ENCODE results near the gene KRT84.
"Not testable (repeated sequence)": the region's sequence is repeated elsewhere in the genome, so short reads cannot be mapped to it uniquely, and the experiment has no call there.

Gene KRT84

DNA sequence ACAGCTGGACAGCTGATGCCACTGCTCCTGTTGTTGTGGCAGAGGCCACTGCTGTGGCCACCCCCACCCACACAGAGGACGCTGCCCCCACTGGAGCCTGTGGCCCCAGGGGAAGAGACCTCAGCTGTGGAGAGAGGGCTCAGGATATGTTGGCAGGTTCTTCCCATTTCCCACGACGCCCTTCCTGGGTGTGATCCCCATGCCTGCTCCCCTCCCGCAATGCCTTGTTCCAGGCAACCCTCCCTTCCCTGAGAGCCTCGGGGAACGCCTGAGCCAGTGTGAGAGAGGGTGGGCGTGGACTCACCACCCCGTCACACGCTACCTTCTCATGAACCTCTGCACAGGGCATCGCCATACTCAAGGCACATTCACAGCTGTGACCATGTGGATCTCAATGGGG is 26.4 kb upstream of the KRT84 start:
- no peak for DNase-seq

DNA sequence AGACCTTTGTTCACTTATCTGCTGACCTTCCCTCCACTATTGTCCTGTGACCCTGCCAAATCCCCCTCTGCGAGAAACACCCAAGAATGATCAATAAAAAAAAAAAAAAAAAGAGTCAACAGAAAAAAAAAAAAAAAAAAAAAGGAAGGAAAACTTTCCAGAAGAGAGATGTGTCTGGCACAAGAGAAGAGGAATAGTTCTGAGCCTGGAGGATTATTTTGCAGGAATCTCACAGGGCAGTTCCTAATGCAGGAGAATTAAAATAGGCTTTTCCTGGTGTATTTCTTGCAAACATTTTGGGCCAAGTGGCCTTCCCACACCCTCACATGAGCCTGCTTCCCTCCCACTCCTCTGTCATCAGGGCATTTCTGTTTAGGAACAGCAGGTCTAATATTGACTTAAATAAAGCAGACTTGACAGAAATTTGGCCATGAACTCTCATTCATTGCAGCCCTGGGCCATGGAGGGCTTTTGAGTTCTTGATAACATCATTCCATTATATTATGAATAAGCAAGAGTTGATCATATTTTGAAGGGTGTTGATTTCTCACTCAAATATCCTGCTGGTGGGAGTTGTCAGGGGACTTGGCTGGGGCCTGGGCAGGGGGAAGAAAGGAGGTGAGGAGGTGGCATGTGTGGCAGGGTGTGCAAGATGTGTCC is 25.3 kb upstream of the KRT84 start:
- DNase-seq: not testable (repeated sequence)

GRCh38 chr12:52407918-52408317 is 22.5 kb upstream of the KRT84 start:
- no peak for DNase-seq

- no peak for DNase-seq
These were observed 20.5 kb upstream of the KRT84 start, which contains the start of gene KRT82 for GRCh38 chr12:52405922-52406385. Gene KRT82, minus strand, starts transcription at chr12:52406335. Its CDS starts 58 bp downstream, at chr12:52406277.

GRCh38 chr12:52404951-52405350 is 19.5 kb upstream of the KRT84 start:
- DNase-seq: no peak

DNA sequence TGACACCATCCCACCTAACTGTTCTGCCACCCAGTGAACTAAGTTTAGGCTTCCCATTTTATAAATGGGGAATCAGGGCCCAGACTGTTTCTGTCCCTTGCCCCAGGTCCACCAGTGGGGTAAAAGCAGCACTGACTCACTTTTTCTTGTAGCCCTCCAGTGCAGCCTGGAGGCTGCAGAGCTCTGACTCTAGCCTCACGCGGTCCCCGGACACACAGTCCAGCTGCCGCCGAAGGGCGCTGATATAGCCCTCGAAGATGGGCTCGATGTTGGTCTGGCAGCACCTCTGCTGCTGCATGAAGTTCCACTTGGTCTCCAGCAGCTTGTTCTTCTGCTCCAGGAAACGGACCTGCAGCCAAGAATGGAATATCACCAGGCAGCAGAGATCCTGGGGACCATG is 18.1 kb upstream of the KRT84 start:
- DNase-seq: no peak

DNA sequence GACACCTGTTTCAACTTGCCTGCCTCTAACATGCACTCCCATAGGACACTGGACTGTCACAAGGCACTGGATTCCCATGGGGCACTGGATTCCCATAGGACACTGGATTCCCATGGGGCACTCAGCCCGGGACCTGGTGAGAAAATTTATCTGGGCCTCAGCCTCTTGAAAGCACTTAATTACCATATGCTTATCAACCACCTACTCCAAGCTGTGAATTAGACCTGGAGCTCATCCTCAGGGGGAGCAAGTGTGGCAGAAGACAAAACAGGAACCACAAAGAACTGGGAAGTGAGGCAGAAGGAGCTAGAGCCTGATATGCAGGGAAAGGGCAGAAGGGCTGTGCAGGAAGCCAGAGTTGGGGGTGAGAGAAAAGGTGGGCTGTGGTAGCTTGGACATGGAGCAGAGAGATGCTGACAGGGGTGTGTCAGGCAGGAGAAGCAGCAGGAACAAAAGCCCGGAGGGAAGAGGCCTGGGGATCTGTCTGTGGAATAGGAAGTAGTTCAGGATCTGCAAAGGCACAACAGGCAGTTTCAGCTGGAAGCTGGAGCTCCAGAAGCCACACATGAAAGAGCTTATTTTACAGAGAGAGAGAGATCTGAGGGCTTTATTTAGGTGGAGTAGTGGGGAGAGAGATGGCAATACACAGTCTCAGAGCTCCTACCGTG is 17.6 kb upstream of the KRT84 start:
- DNase-seq: no peak

DNA sequence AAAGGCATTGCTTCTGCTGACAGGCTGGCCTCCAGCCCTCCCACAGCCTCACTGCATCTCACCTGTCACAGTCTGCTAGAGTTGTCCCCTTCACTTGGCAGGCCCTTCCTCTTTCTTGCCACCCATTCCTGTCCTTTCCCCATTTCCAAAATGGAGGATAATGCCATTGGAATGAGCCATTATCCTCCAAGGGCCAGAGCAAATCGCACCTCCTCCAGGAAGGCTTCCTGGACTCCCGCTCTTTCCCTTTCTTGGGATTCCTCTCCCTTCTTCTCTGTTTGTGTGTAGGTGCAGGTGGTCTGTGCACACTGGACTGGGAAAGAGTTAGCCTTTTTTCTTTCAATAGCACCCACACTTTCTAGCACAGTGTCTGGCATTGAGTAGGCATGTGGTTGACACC is 16.9 kb upstream of the KRT84 start:
- no peak for DNase-seq

DNA sequence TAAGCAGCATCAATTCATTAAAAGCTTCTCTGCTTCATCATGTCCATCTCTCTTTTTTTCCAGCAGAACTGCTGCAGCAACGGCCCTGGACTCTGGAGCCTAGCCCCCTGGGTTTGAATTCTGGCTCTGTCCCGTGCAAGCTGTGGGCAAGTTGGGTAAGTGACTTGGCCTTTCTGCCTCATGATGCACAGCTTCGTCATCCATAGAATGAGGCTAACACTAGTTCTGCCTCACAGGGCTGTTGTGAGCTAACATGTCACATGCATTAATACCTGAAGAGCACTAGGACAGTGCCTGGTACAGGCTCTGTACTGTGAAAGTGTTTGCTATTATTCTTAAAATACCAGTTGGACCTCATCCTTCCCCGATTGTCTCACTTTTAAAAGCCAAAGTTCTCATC is 16.5 kb upstream of the KRT84 start:
- no peak for DNase-seq

- DNase-seq: no peak
These were observed 16.1 kb upstream of the KRT84 start for GRCh38 chr12:52401526-52401925.

GRCh38 chr12:52400906-52401305 is 15.5 kb upstream of the KRT84 start:
- no peak for DNase-seq

DNA sequence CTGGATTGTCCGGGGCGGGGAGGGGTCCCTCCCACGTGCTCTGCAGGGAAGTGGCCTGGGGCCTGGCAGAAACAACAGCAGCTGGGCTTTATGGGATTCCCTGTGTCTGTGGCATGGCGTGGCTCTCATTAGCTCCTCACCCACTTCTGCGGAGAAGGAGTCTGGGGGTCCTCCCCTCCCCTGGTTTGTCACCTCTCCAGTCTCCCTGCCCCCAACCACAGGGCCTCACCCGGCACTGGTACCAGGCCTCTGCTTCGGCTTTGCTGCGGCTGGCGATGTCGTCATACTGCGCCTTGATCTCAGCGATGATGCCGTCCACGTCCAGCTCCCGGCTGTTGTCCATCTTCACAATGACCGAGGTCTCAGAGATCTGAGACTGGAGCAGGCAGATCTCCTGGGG is 14.3 kb upstream of the KRT84 start:
- DNase-seq: no peak

DNA sequence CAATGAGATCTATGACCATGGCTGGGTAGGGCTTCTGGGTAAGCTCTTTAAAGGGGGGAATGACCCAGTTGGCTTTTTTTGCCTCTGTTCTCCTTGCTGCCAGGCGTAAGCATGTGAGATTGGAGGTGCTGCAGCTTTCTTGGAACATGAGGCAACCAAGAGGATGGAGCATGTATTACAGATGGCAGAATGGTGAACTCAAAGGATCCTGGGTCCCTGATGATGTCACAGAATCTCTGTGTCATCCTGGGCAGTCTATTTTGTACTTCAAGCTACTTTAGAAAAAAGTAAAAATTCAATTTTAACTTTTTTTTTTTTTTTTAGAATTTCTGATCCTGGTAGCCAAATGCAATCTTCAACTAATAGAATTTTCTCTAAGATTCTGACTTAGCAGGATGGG is 12.7 kb upstream of the KRT84 start:
- no peak for DNase-seq

DNA sequence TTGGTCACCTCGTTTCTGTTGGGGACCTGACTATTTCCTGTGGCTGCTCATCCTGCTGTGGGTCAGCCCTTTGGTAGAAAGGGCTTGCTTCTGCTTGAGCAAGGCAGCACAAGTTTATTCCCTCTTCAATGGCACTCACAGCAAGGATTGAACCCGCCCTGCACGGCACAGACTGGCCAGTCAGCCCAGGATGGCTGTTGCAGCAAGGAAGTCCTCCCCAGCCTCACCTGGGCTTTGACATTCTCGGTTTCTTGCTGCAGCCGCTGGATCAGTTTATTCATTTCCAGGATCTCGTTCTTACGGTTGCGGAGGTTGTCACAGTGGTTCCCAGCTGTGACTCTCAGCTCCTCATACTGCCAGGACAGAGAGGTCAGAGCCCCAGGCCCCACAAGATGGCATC is 11.2 kb upstream of the KRT84 start:
- no peak for DNase-seq

- DNase-seq: peak; percentile 7
These were observed 10.4 kb upstream of the KRT84 start for GRCh38 chr12:52395761-52396434.

DNA sequence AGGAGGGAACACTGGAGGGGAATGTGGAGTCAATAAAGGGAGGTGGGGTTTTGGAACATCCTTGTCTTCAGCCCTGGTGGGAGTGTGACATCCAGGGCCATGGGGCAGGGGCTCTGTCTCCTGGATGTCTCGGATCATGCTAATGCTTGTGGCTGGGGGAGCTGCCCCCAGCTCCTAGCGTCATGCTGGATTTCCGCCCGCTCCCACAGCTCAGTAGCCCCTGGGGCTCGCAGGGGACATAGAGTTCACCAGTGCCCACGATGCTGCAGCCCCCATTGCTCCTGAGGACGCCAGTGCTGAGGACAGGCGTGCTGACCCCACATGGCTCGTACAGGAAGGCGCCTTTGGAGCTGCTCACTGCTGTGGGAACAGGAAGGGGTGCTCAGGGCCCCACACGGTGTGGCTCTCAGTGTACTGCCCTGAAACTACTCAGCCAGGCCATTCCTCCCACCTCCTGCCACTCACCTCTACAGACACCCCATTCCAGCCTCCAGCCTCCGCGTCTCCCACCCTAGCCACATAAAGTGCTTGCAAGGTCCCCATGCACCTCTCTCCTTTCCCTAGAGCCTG is 9.5 kb upstream of the KRT84 start:
- no peak for DNase-seq

DNA sequence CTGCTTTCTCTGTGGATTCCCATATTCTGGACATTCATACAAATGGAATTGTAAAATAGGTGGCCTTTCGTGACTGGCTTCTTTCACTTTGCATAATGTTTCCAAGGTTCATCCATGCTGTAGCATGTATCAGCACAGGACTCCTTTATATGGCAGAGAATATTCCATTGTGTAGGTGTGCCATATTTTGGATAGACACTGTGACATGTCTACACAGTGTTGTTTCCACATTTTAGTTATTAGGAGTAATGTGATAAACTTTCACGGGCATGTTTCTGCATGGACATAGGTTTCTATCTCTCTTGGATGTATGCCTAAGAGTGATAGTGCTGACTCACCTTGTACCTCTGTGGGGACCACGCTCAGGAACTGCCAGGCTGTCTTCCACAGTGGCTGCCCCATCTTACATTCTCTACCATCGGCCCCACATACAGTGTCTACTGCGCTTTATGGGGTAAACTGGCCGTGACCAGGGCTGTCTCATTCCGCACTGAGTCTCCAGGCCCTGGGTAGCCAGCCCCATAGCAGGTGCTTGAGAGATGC is 7.1 kb upstream of the KRT84 start:
- no peak for DNase-seq

- DNase-seq: no peak
These were observed 6.2 kb upstream of the KRT84 start for GRCh38 chr12:52391618-52392002.

GRCh38 chr12:52390739-52391617 is 5.5 kb upstream of the KRT84 start:
- no peak for DNase-seq

- no peak for DNase-seq
These were observed 4.1 kb upstream of the KRT84 start for GRCh38 chr12:52389313-52390207.

- no peak for DNase-seq
These were observed 2.4 kb upstream of the KRT84 start for GRCh38 chr12:52387859-52388258.
